Measurements from ENCODE around the gene KRT77.
"Not testable (repeated sequence)": the region's sequence is repeated elsewhere in the genome, so short reads cannot be mapped to it uniquely, and the experiment has no call there.

The KRT77 gene

GRCh38 chr12:52713960-52714886, 10.9 kb upstream of the KRT77 start:
- peaks cover 6 to 15% (median 13%) of the 10 kb centered on the region in 11 experiments; a peak in 19 of 22 replicates for H3K9me3 ChIP-seq (replicated peaks in 1 of 11)
- no peak for TF ChIP-seq Cebpa-rat (IDR thresholded peaks at IDR 0.05)
- no peaks in the 10 kb centered on the region for H4K20me1 ChIP-seq
- 0 out of 20 replicates have a peak, but pooled peaks cover 0 to 3% (median 0%) of the 10 kb centered on the region in 10 experiments for H3K4me1 ChIP-seq
- H3K27ac ChIP-seq: no peak overlapping the region
- H3K27me3 ChIP-seq: peaks cover 22 to 37% (median 33%) of the 10 kb centered on the region in 11 experiments
- no peak overlapping the region for H3K9ac ChIP-seq
- H3K4me3 ChIP-seq: no peak overlapping the region
- H3K4me2 ChIP-seq: no peak overlapping the region
- no peaks in the 10 kb centered on the region for H3K36me3 ChIP-seq

DNA sequence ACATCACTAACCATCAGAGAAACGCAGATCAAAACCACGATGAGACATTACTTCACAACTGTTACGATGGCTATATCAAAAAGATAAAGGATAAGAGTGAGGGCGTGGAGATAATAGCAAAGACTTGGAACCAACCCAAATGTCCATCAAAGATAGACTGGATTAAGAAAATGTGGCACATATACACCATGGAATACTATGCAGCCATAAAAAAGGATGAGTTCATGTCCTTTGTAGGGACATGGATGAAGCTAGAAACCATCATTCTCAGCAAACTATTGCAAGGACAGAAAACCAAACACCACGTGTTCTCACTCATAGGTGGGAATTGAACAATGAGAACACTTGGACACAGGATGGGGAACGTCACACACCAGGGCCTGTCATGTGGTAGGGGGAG, 8.8 kb upstream of the KRT77 start:
- H3K4me3 ChIP-seq: not testable (repeated sequence)
- H3K27me3 ChIP-seq: peaks cover 22 to 37% (median 33%) of the 10 kb centered on the region in 11 experiments

DNA sequence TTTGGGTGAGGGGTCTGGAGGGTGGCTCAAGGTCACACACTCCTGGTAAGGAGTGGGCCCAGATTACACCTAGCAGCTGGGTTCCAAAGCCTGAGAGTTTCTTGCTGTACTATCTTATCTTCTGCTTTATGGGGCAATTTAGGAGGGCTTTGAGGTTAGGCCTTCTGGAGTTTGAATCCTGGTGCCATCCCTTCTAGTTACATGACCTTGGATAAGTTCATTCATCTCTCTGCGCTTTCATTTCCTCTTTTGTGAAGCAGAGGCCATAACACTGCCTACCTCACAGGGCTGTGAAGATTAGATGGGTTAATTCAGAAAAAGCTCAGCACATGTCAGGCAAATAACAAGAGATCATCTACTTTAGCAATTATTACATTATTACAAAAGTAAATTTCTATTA, 7.4 kb upstream of the KRT77 start:
- no peak for TF ChIP-seq Cebpa-rat (IDR thresholded peaks at IDR 0.05)
- 0 out of 20 replicates have a peak, but pooled peaks cover 0 to 5% (median 0%) of the 10 kb centered on the region in 10 experiments for H3K4me1 ChIP-seq
- H3K9me3 ChIP-seq (replicated peaks in 1 of 11): peaks cover 6 to 15% (median 13%) of the 10 kb centered on the region in 11 experiments; a peak in 19 of 22 replicates
- H3K36me3 ChIP-seq: no peaks in the 10 kb centered on the region
- H3K4me3 ChIP-seq: no peak overlapping the region
- no peak overlapping the region for H3K9ac ChIP-seq
- H3K27ac ChIP-seq: no peak overlapping the region
- no peak overlapping the region for H3K4me2 ChIP-seq
- H4K20me1 ChIP-seq: no peaks in the 10 kb centered on the region
- H3K27me3 ChIP-seq: peaks cover 22 to 32% (median 29%) of the 10 kb centered on the region in 11 experiments

More for the DNA sequence above, 8.8 kb upstream of the KRT77 start:
- H3K27ac ChIP-seq, H3K9ac ChIP-seq, H3K4me2 ChIP-seq, H3K4me1 ChIP-seq, H4K20me1 ChIP-seq, H3K36me3 ChIP-seq: not testable (repeated sequence)
- H3K9me3 ChIP-seq (replicated peaks in 1 of 11): peaks cover 6 to 15% (median 13%) of the 10 kb centered on the region in 11 experiments; a peak in 19 of 22 replicates

GRCh38 chr12:52708010-52708409, 4.7 kb upstream of the KRT77 start:
- no peak overlapping the region for H3K9ac ChIP-seq

GRCh38 chr12:52704464-52704863, 1.1 kb upstream of the KRT77 start:
- Histone ChIP-seq H4K20me1 (no peaks in the 10 kb centered on the region), H3K4me1 (0 out of 20 replicates have a peak, but pooled peaks cover 0 to 5% (median 0%) of the 10 kb centered on the region in 10 experiments), H3K36me3 (no peaks in the 10 kb centered on the region), H3K27me3 (no peaks in the 10 kb centered on the region), H3K4me3 (no peak overlapping the region), H3K27ac (no peak overlapping the region), H3K4me2 (no peak overlapping the region), H3K9me3 (replicated peaks in 1 of 11) (no peaks in the 10 kb centered on the region), H3K9ac (no peak overlapping the region)
- no peak for TF ChIP-seq Cebpa-rat (IDR thresholded peaks at IDR 0.05)

More at GRCh38 chr12:52708010-52708409, 4.7 kb upstream of the KRT77 start:
- no peak overlapping the region for H3K4me3 ChIP-seq
- H4K20me1 ChIP-seq: no peaks in the 10 kb centered on the region
- H3K27ac ChIP-seq: no peak overlapping the region
- no peak overlapping the region for H3K4me2 ChIP-seq
- TF ChIP-seq Cebpa-rat (IDR thresholded peaks at IDR 0.05): no peak
- 0 out of 20 replicates have a peak, but pooled peaks cover 0 to 5% (median 0%) of the 10 kb centered on the region in 10 experiments for H3K4me1 ChIP-seq
- no peaks in the 10 kb centered on the region for H3K9me3 ChIP-seq (replicated peaks in 1 of 11)
- H3K36me3 ChIP-seq: no peaks in the 10 kb centered on the region
- H3K27me3 ChIP-seq: peaks cover 0 to 5% (median 2%) of the 10 kb centered on the region in 11 experiments; a peak in 11 of 22 replicates

DNA sequence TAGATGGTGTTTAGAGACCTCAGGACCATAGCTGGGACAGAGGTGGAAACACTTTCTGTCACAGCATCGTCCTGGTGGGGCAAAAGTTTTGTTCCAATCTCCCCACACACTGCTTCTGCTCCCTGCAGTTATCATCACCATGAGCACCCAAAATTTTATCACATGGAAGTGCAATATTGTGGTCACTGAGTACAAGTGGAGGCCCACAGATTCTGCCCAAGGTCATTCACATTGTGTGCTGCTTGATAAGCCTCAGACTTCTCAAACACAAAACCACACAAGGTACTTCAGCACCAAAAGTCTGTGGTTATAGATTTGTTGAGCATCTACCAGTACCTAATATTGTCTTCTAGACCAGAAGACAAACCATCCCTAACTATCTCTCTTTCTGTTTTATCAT, 554 bp upstream of the KRT77 start:
- no peak overlapping the region for H3K27ac ChIP-seq
- H3K9ac ChIP-seq: no peak overlapping the region
- no peak overlapping the region for H3K4me3 ChIP-seq
- H3K4me2 ChIP-seq: no peak overlapping the region
- H3K36me3 ChIP-seq: no peaks in the 10 kb centered on the region
- TF ChIP-seq Cebpa-rat (IDR thresholded peaks at IDR 0.05): no peak
- H4K20me1 ChIP-seq: no peaks in the 10 kb centered on the region
- H3K9me3 ChIP-seq (replicated peaks in 1 of 11): no peaks in the 10 kb centered on the region
- 0 out of 20 replicates have a peak, but pooled peaks cover 0 to 5% (median 0%) of the 10 kb centered on the region in 10 experiments for H3K4me1 ChIP-seq
- H3K27me3 ChIP-seq: no peaks in the 10 kb centered on the region

GRCh38 chr12:52702338-52702737, 986 bp downstream of the KRT77 start:
- Histone ChIP-seq H3K4me2 (no peak overlapping the region), H3K27me3 (no peaks in the 10 kb centered on the region), H3K4me1 (no peaks in the 10 kb centered on the region), H3K36me3 (no peaks in the 10 kb centered on the region), H4K20me1 (no peaks in the 10 kb centered on the region), H3K9me3 (replicated peaks in 1 of 11) (no peaks in the 10 kb centered on the region), H3K9ac (no peak overlapping the region), H3K4me3 (no peak overlapping the region), H3K27ac (no peak overlapping the region)
- no peak for TF ChIP-seq Cebpa-rat (IDR thresholded peaks at IDR 0.05)

GRCh38 chr12:52701281-52701680, 2.0 kb downstream of the KRT77 start:
- no peak overlapping the region for H3K4me3 ChIP-seq
- no peaks in the 10 kb centered on the region for H3K27me3 ChIP-seq
- no peaks in the 10 kb centered on the region for H3K4me1 ChIP-seq
- no peak overlapping the region for H3K4me2 ChIP-seq
- no peak overlapping the region for H3K27ac ChIP-seq
- H3K9me3 ChIP-seq (replicated peaks in 1 of 11): no peaks in the 10 kb centered on the region
- no peak for TF ChIP-seq Cebpa-rat (IDR thresholded peaks at IDR 0.05)
- no peaks in the 10 kb centered on the region for H3K36me3 ChIP-seq
- H3K9ac ChIP-seq: no peak overlapping the region
- no peaks in the 10 kb centered on the region for H4K20me1 ChIP-seq

DNA sequence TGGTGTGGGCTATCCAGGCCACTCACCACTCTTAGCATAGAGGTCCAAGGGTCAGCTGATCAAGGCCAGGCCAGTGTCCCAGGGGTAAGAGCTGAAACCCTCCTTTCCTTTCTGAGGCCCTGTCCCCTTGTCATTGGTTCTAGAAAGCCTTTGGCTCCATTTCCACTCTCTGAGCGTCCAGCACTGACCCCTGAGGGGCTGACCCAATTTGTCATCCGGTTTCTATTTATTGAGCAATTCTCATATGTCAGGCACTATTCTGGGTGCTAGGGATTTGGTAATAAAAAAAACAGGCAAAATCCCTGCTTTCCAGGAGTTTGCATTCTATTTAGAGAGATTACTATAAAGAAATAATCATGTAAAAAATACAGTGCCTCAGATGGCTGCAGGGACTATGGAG, 3.4 kb downstream of the KRT77 start:
- H3K36me3 ChIP-seq: no peaks in the 10 kb centered on the region

More for the DNA sequence above, 3.4 kb downstream of the KRT77 start:
- no peak for TF ChIP-seq Cebpa-rat (IDR thresholded peaks at IDR 0.05)
- no peaks in the 10 kb centered on the region for H4K20me1 ChIP-seq
- no peaks in the 10 kb centered on the region; a peak in 1 of 22 replicates for H3K27me3 ChIP-seq
- no peak overlapping the region for H3K27ac ChIP-seq
- H3K4me3 ChIP-seq: no peak overlapping the region
- no peak overlapping the region for H3K4me2 ChIP-seq
- H3K9me3 ChIP-seq (replicated peaks in 1 of 11): no peaks in the 10 kb centered on the region
- no peaks in the 10 kb centered on the region for H3K4me1 ChIP-seq
- H3K9ac ChIP-seq: no peak overlapping the region

Measured in BLaER1 treated with 17β-estradiol and CSF1 and Interleukin-3, amounts not matched to agents 10 nM and 100 nM (cell line).